ENCODE measurements around the gene RAB11FIP2. TPM values are rescaled to one million over a fixed set of nuclear protein-coding genes. Genes with fewer than 3 reads are reported as not detected.

RAB11FIP2 gene
- total RNA-seq, 4 donors from 2014 or later, result 29.6 to 57.2 (median 44.1) TPM

GRCh38 chr10:117983961-117984360, 62.8 kb downstream of the RAB11FIP2 start:
- no peak for TF ChIP-seq CTCF (IDR thresholded peaks at IDR 0.05; ENCODE audit: low read depth)

GRCh38 chr10:117980755-117981702, 65.7 kb downstream of the RAB11FIP2 start:
- no peak for TF ChIP-seq CTCF (IDR thresholded peaks at IDR 0.05; ENCODE audit: low read depth)

GRCh38 chr10:117980216-117980615, 66.5 kb downstream of the RAB11FIP2 start:
- TF ChIP-seq CTCF (IDR thresholded peaks at IDR 0.05; ENCODE audit: low read depth), result no peak

- TF ChIP-seq CTCF (IDR thresholded peaks at IDR 0.05; ENCODE audit: low read depth), result no peak
Measured at GRCh38 chr10:117972168-117972837, 74.4 kb downstream of the RAB11FIP2 start.

GRCh38 chr10:117970962-117971361, 75.8 kb downstream of the RAB11FIP2 start:
- TF ChIP-seq CTCF (IDR thresholded peaks at IDR 0.05; ENCODE audit: low read depth), result no peak

- no peak for TF ChIP-seq CTCF (IDR thresholded peaks at IDR 0.05; ENCODE audit: low read depth)
Measured at GRCh38 chr10:117969592-117969991, 77.1 kb downstream of the RAB11FIP2 start.
